Uterus (tissue), 4 donors: Measurements from ENCODE around the gene GRAMD1A. TPM values are rescaled to one million over a fixed set of nuclear protein-coding genes. Genes with fewer than 3 reads are reported as not detected.

ENCODE experiments used
- DNase-seq, 2 donors: peaks; one replicate each; pipeline ENCODE4 v3.0.0-alpha.2; 2019 to 2020
- H3K27ac ChIP-seq, 2 donors: fragments of 200-600 bp; sonication (generic); 1 replicate in 1 of 2; 2 replicates in 1 of 2; pipeline ENCODE4 v1.5.1; 2016 to 2018
- H3K27me3 ChIP-seq, 2 donors: fragments of 200-600 bp; sonication (generic); one replicate each; pipeline ENCODE4 v1.5.1; 2018 to 2019; ENCODE audit warnings: control low read depth in 1 of 2
- H3K36me3 ChIP-seq, 2 donors: fragments of 200-600 bp; sonication (generic); one replicate each; pipeline ENCODE4 v1.5.1; 2019; ENCODE audit warnings: control low read depth in 1 of 2
- H3K4me1 ChIP-seq, 2 donors: fragments of 200-600 bp; sonication (generic); one replicate each; pipeline ENCODE4 v1.5.1; 2018 to 2019; ENCODE audit warnings: control low read depth in 1 of 2
- H3K4me3 ChIP-seq, 2 donors: fragments of 200-600 bp; sonication (generic); 1 replicate in 1 of 2; 2 replicates in 1 of 2; pipeline ENCODE4 v1.5.1; 2018 to 2019; ENCODE audit warnings: mild to moderate bottlenecking in 1 of 2
- H3K9me3 ChIP-seq, 2 donors: fragments of 200-600 bp; sonication (generic); one replicate each; pipeline ENCODE4 v1.5.1; 2019; ENCODE audit warnings: control low read depth in 1 of 2
- CTCF ChIP-seq, 4 experiments: fragments of 200-600 bp in 2 of 4; fragments of 450-650 bp in 2 of 4; sonication (generic) in 2 of 4; IDR thresholded peaks; one replicate each; pipeline ENCODE4 v1.5.1; 2016 to 2019; ENCODE audit warnings: antibody characterized with exemption in 4 of 4, mild to moderate bottlenecking in 2 of 4, moderate library complexity in 1 of 4
- POLR2A ChIP-seq, 2 donors: fragments of 450-650 bp; IDR thresholded peaks; one replicate each; pipeline ENCODE4 v1.6.1; 2016; ENCODE audit warnings: antibody characterized with exemption in 2 of 2, mild to moderate bottlenecking in 1 of 2, moderate library complexity in 1 of 2
- intact Hi-C: fragments of 100-400 bp; cut with DNase I; formaldehyde crosslinking; loops from one replicate; pipeline ENCODE4 v1.15.1; 2023; ENCODE audit warnings: low total_unique reads
- total RNA-seq, 4 donors: library from RNA; depleted of rRNA in 3 of 4; stranded (reverse); fragments of >200 nt in 3 of 4; gene quantifications; one replicate each; pipeline versions ENCODE4 v1.1.0 to v1.2.4, GENCODE V29; 2014 to 2023
- donor health status: DM: yes; HTN: yes; CAD: no.

Gene GRAMD1A
- total RNA-seq, 4 donors from 2014 or later: 40.0 to 89.8 (median 52.2) TPM

GRCh38 chr19:35054626-35055025, 54.5 kb downstream of the GRAMD1A start:
- Histone ChIP-seq H3K27me3 (no peaks in the 10 kb centered on the region), H3K4me3 (no peak overlapping the region), H3K4me1 (no peaks in the 10 kb centered on the region), H3K9me3 (no peaks in the 10 kb centered on the region), H3K36me3 (no peaks in the 10 kb centered on the region), H3K27ac (no peak overlapping the region)
- no peak for DNase-seq
- no peak for TF ChIP-seq CTCF (IDR thresholded peaks at IDR 0.05)
- TF ChIP-seq POLR2A (IDR thresholded peaks at IDR 0.05): no peak
- intact Hi-C loops: no loop called here

GRCh38 chr19:35055715-35056179, 55.6 kb downstream of the GRAMD1A start:
- intact Hi-C loops: no loop called here
- no peak overlapping the region for H3K4me3 ChIP-seq
- no peaks in the 10 kb centered on the region for H3K36me3 ChIP-seq
- no peak for DNase-seq
- no peaks in the 10 kb centered on the region for H3K4me1 ChIP-seq
- H3K27me3 ChIP-seq: no peaks in the 10 kb centered on the region
- H3K27ac ChIP-seq: no peak overlapping the region
- H3K9me3 ChIP-seq: no peaks in the 10 kb centered on the region
- TF ChIP-seq CTCF (IDR thresholded peaks at IDR 0.05): no peak

GRCh38 chr19:35056513-35057063, 56.5 kb downstream of the GRAMD1A start:
- Histone ChIP-seq H3K27ac (no peak overlapping the region), H3K27me3 (no peaks in the 10 kb centered on the region), H3K4me3 (no peak overlapping the region), H3K9me3 (no peaks in the 10 kb centered on the region), H3K36me3 (no peaks in the 10 kb centered on the region), H3K4me1 (no peaks in the 10 kb centered on the region)
- intact Hi-C loops: no loop called here
- no peak for TF ChIP-seq POLR2A (IDR thresholded peaks at IDR 0.05)
- TF ChIP-seq CTCF (IDR thresholded peaks at IDR 0.05): no peak
- no peak for DNase-seq

GRCh38 chr19:35058370-35058769, 58.2 kb downstream of the GRAMD1A start:
- Histone ChIP-seq H3K9me3 (no peaks in the 10 kb centered on the region), H3K4me1 (no peaks in the 10 kb centered on the region), H3K4me3 (no peak overlapping the region), H3K27ac (no peak overlapping the region), H3K36me3 (no peaks in the 10 kb centered on the region), H3K27me3 (no peaks in the 10 kb centered on the region)
- no peak for DNase-seq
- intact Hi-C loops: no loop called here
- TF ChIP-seq POLR2A (IDR thresholded peaks at IDR 0.05): no peak
- TF ChIP-seq CTCF (IDR thresholded peaks at IDR 0.05): no peak

GRCh38 chr19:35059006-35059798, 59.1 kb downstream of the GRAMD1A start:
- no peak overlapping the region for H3K27ac ChIP-seq
- no peaks in the 10 kb centered on the region for H3K4me1 ChIP-seq
- intact Hi-C loops: no loop called here
- no peaks in the 10 kb centered on the region for H3K36me3 ChIP-seq
- H3K27me3 ChIP-seq: no peaks in the 10 kb centered on the region
- TF ChIP-seq POLR2A (IDR thresholded peaks at IDR 0.05) (no peak), CTCF (IDR thresholded peaks at IDR 0.05) (no peak)
- no peak for DNase-seq
- no peak overlapping the region for H3K4me3 ChIP-seq
- no peaks in the 10 kb centered on the region for H3K9me3 ChIP-seq
